ENCODE data around the gene ARL2BP. TPM values are rescaled to one million over a fixed set of nuclear protein-coding genes. Genes with fewer than 3 reads are reported as not detected.

The ARL2BP gene
- total and polyA plus RNA-seq, 10 of the 15 experiments (the other 5 are each of a cell fraction or from before 2014, with no cell fraction given), result 12.5 to 56.6 (median 29.7) TPM

DNA sequence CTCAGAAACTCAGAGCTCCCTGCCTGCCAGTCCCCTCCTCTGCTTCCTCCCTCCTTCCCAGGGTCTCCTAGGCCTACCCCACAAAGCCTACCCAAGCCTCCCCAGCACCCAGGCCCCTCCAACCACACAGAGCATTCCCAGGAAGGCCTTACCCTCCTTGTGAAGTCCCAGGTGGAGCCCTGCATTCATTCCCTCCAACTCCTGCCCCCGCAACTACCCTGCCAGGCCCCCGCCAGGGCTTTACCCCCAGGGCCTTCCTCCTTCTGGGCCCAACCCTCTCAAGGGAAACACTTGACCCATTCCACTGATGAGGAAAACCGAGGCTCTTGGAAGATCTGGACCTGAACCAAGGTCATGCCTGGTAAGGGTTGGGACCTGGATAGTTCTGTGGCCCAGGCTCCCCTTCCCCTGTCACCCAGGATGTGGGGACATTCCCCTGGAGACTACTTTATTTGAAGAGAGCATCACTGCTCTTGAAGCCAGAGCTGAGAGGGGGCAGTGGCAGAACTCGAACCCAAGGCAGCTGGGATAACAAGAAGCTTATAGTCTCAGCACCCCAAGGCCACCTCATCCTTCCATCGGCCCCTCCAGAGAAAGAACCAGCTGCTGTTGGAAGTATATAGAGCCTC, 26.9 kb downstream of the ARL2BP start:
- Histone ChIP-seq H3K9me3 (replicated peaks; ENCODE audit: control insufficient read depth, insufficient read depth, low read length) (no peaks in the 10 kb centered on the region), H3K4me1 (ENCODE audit: control insufficient read depth, insufficient read depth, low read length) (no peaks in the 10 kb centered on the region), H3K9ac (ENCODE audit: control insufficient read depth, insufficient read depth, low read length) (no peak overlapping the region), H3K27me3 (replicated peaks in 1 of 2; ENCODE audit: control insufficient read depth in 2 of 2, insufficient read depth in 2 of 2, low read length in 1 of 2) (no peaks in the 10 kb centered on the region), H3K27ac (ENCODE audit: control insufficient read depth, insufficient read depth) (no peak overlapping the region), H2AFZ (ENCODE audit: control insufficient read depth, low read depth, low read length) (no peak overlapping the region), H3K4me3 (no peak overlapping the region), H3K36me3 (ENCODE audit: control insufficient read depth in 2 of 2, insufficient read depth in 2 of 2, low read length in 1 of 2) (no peaks in the 10 kb centered on the region), H3K4me2 (ENCODE audit: control insufficient read depth, insufficient read depth) (no peak overlapping the region), H3K79me2 (ENCODE audit: control insufficient read depth, insufficient read depth, low read length) (no peaks in the 10 kb centered on the region), H4K20me1 (ENCODE audit: control insufficient read depth, insufficient read depth) (no peaks in the 10 kb centered on the region)
- ATAC-seq, result no peak
- ChIA-PET SMC1A (ENCODE audit: uncharacterized antibody, unreplicated experiment) (no interaction called here), POLR2A (no interaction called here), CTCF (no interaction called here), RAD21 (ENCODE audit: unreplicated experiment) (no interaction called here)
- 43% methylated on average over 5 of the region's 5 CpGs for WGBS (ENCODE audit: insufficient coverage, insufficient replicate concordance, low lambda C conversion rate, missing lambda C conversion rate)
- FAIRE-seq, result no peak
- intact Hi-C loops (cut with micrococcal nuclease; ENCODE audit: unreplicated experiment), result no loop called here
- TF ChIP-seq RCOR1 (conservative IDR thresholded peaks at IDR 0.05; ENCODE audit: low read depth, low read length) (no peak), CBX5 (IDR thresholded peaks at IDR 0.05; ENCODE audit: low read depth) (no peak), KLF5 (IDR thresholded peaks at IDR 0.05; ENCODE audit: partially characterized antibody) (no peak), PML (IDR thresholded peaks at IDR 0.05; ENCODE audit: low read length) (no peak), SREBF2 (IDR thresholded peaks at IDR 0.05; ENCODE audit: low read length) (no peak), LARP7 (IDR thresholded peaks at IDR 0.05) (no peak), SMAD5 (IDR thresholded peaks at IDR 0.05; ENCODE audit: low read depth) (no peak), ETV6 (conservative IDR thresholded peaks at IDR 0.05 in 1 of 2, IDR thresholded peaks at IDR 0.05 in 1 of 2; ENCODE audit: borderline replicate concordance in 1 of 2, low read depth in 1 of 2) (no peak), FOXM1 (IDR thresholded peaks at IDR 0.05; ENCODE audit: low read depth, low read length) (no peak), MYB (IDR thresholded peaks at IDR 0.05; ENCODE audit: borderline replicate concordance, low read depth, low read length) (no peak)
- TF ChIP-seq, protein P1, sequence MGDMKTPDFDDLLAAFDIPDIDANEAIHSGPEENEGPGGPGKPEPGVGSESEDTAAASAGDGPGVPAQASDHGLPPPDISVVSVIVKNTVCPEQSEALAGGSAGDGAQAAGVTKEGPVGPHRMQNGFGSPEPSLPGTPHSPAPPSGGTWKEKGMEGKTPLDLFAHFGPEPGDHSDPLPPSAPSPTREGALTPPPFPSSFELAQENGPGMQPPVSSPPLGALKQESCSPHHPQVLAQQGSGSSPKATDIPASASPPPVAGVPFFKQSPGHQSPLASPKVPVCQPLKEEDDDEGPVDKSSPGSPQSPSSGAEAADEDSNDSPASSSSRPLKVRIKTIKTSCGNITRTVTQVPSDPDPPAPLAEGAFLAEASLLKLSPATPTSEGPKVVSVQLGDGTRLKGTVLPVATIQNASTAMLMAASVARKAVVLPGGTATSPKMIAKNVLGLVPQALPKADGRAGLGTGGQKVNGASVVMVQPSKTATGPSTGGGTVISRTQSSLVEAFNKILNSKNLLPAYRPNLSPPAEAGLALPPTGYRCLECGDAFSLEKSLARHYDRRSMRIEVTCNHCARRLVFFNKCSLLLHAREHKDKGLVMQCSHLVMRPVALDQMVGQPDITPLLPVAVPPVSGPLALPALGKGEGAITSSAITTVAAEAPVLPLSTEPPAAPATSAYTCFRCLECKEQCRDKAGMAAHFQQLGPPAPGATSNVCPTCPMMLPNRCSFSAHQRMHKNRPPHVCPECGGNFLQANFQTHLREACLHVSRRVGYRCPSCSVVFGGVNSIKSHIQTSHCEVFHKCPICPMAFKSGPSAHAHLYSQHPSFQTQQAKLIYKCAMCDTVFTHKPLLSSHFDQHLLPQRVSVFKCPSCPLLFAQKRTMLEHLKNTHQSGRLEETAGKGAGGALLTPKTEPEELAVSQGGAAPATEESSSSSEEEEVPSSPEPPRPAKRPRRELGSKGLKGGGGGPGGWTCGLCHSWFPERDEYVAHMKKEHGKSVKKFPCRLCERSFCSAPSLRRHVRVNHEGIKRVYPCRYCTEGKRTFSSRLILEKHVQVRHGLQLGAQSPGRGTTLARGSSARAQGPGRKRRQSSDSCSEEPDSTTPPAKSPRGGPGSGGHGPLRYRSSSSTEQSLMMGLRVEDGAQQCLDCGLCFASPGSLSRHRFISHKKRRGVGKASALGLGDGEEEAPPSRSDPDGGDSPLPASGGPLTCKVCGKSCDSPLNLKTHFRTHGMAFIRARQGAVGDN (IDR thresholded peaks at IDR 0.05), result no peak
- TF ChIP-seq, protein P2, sequence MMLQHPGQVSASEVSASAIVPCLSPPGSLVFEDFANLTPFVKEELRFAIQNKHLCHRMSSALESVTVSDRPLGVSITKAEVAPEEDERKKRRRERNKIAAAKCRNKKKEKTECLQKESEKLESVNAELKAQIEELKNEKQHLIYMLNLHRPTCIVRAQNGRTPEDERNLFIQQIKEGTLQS (IDR thresholded peaks at IDR 0.05; ENCODE audit: borderline replicate concordance, extremely low read depth, low read depth, low read length), result no peak
- TF ChIP-seq, protein P3, sequence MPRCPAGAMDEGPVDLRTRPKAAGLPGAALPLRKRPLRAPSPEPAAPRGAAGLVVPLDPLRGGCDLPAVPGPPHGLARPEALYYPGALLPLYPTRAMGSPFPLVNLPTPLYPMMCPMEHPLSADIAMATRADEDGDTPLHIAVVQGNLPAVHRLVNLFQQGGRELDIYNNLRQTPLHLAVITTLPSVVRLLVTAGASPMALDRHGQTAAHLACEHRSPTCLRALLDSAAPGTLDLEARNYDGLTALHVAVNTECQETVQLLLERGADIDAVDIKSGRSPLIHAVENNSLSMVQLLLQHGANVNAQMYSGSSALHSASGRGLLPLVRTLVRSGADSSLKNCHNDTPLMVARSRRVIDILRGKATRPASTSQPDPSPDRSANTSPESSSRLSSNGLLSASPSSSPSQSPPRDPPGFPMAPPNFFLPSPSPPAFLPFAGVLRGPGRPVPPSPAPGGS (IDR thresholded peaks at IDR 0.05; ENCODE audit: borderline replicate concordance, insufficient read depth, low read depth, low read length, poor library complexity, severe bottlenecking), result no peak
- DNase-seq (ENCODE audit: low read depth, low spot score), result no peak
- BruUV-seq (replicated peaks), result no TSS peak
- in situ Hi-C loops (cut with MboI), result no loop called here
